ENCODE results near the gene HLA-DRB5. TPM values are rescaled to one million over a fixed set of nuclear protein-coding genes. Genes with fewer than 3 reads are reported as not detected.
"Not testable (repeated sequence)": the region's sequence is repeated elsewhere in the genome, so short reads cannot be mapped to it uniquely, and the experiment has no call there.

The HLA-DRB5 gene
- total RNA-seq, result not detected

DNA sequence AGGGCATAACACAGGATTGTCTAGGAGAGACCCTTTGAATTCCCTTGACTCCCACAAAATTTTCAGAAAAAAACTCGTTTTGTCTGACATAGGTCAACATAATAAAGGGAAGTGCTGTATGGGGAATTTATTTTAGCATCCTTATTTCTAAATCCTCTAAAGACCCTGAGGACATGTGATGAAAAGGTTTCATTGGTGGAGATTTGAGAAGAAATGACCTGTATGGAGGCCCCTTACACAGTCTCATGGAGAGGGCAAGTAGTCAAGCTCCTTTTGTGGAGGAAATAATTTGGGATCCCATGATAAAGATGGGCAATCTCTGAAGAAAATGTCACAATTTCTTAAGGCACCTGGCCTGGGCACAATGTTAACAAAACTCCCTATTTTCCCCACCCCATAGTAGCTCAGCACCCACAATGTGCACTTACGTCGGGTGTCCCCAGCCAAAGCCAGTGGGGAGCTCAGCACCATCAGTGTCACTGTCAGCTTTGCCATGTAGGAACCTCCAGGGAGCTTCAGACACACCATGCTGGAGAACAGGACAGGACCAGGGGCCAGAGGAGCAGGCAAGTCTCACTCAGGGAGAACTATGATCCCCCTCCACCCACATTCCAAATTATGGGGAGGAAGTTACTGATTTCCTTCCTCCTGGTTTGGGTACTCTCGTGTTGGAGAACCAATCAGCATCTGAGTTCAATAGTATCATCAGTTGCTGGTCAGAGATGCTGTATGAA is at the start of gene HLA-DRB5:
HLA-DRB5 (minus strand) TSS at position 591 of the 734 bp plus-strand sequence; CDS start at position 528, 63 bp downstream.
- no peak for DNase-seq

DNA sequence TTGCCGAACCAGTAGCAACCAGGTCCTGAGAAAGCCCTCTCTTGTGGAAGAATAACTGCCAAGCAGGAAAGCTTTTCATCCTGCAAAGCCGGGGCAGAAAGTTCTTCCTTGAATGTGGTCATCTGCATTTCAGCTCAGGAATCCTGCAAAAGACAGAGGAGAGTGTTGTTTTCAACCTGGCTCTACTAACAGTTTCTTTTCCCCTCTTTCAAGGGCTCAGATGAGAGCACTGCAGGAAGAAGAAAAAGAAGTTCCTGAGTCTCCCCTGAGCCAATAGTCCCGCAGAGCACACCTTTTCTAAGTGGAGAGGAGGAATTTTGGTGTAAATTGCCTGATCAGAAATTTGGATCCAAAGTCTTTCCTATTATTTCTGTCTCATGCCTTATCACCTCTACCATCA is 48.9 kb upstream of the HLA-DRB5 start:
- DNase-seq, result no peak

DNA sequence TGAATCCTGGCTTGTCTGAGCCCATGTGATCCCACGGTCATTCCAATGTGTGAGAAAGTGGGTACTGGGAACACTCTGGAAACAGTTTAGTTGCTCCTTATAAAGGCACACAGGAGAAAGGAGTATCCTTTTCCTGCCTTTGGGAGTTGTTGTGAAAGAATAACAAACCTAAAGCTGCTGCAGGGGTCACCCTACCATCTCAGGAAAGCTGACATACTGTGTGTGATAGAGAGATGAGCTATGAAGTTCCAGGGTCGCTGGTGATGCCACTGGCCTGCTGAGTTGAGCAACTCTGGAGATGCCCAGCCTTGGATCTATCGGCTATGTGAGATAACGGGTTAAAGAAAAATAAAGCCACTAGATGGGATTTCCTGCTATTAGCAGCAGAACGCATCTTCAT is 47.4 kb upstream of the HLA-DRB5 start:
- DNase-seq, result not testable (repeated sequence)

DNA sequence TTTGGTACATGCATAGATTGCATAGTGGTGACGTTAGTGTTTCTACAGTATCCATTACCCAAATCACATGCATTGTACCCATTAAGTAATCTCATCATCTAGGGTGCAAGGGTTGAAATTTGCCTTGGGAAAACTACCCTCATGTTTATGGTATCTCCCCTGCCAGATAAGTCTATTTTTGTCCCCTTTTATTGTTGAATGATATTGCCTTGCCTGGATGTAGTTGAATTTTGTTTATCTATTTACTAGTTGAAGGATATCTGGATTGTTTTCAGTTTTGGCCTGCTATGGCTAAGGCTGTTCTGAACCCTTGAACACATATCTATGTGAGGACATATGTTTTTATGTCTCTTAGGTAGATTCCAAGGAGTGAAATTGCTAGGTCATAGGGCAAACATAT is 46.2 kb upstream of the HLA-DRB5 start:
- no peak for DNase-seq

DNA sequence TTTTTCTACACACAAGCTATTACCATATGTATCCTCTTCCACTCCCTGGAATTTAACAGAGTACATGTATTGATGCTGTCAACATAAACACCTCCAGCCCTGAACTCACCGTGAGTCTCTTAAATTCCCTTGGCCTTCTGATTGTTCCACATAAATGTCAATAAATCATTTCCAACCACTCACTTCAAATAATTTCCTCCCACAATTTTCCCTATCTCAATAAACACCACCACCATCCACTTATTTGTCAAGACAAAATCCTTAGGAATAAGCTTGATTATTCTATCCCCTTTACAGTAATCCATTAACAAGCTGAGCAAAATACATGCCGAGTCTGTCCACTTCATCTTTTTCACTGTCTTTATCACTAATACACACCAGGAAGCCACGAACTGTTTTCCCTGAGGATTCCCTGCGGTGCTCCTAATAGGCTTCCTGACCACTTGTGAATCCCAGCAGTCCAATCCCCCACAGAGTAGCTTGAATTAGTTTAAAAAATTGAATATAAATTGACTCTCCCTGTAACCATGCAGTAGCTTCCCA is 40.3 kb upstream of the HLA-DRB5 start:
- DNase-seq, result no peak

DNA sequence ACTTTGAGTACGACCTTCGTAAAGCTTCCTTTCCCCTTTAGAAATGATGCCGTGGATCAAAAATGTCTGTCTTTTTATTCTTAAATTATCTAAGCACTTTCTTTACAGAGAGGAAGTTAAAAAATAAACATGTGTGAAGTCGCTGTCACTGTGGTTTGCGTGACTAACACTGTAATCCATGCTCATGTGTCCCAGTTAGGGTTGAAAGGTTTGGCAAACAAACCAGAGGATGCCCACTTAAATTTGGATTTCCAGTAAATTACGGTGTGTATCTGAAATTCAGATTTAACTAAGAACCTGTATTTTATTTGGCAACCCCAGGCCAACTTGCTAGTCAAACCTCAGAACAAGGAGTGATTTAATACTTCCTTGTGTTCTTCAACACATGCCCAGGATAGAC is 38.5 kb upstream of the HLA-DRB5 start:
- DNase-seq, result no peak

DNA sequence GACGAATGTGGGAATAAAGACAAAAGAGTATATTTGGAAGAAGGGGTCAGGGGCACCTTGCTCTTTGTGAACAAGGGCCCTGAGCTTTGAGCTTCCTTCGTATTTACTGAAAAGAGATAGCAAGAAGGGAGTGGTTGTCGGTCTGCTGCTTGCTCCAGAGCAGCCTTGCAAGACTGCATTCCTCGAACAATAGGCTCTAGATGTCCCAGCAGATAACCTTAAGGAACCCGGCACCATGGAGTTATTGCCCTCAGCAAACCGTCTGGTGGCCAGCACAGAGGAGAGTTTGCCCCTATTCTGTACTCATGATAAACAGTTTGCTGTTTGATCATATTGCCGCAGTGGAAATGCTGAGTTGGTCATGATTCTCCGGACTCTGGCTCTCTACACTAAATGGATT is 36.9 kb upstream of the HLA-DRB5 start:
- DNase-seq, result no peak

DNA sequence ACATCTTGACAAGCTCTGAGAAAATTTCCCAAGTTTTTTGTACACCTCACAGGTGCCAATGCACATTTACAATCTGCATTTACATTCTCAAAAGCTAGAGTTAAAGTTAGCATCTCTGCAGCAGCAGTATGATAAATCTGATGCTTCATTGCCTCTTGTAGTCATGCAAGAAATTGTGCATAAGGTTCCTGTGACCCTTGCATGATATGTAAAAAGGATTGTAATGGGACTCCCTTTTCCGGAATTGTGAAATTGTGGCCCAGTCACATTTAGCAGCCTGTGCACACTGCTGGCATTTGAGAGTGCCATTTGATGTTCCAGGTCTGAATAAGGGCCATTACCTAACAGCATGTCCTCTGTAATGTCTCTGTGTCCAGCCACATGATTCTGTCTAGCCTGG is 35.4 kb upstream of the HLA-DRB5 start:
- DNase-seq, result no peak

DNA sequence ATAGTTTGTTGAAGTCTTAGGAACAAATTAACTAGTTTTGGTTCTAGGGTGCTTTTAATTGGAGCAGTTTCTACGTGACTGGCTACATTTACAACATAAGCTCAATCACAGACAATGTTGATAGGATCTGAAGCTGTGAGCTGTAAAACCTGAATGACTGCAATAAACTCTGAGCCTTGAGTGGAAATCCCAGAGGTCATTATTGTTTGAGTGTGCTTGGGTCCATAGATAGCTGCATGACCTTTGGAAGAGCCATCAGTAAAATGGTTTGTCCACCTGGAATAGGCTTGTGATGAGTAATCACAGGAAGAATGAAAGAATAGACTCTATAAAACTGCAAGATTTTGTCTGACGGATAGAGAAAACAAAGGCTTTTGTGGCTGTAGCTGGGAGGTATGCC is 32.9 kb upstream of the HLA-DRB5 start:
- no peak for DNase-seq

DNA sequence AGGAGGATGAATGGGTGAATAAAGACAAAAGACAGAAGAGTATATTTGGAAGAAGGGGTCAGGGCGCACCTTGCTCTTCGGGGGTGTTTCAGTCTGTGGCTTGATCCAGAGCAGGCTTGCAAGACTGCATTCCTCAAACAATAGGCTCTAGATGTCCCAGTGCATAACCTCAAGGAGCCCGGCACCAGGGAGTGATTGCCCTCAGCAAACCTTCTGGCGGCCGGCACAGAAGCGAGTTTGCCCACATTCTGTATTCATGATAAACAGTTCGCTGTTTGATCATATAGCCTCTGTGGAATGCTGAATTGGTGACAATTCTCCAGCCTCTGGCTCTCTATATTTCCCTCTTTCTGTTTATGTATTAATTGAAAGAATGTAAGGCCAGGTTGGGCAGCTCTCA is 29.7 kb upstream of the HLA-DRB5 start:
- DNase-seq, result no peak

DNA sequence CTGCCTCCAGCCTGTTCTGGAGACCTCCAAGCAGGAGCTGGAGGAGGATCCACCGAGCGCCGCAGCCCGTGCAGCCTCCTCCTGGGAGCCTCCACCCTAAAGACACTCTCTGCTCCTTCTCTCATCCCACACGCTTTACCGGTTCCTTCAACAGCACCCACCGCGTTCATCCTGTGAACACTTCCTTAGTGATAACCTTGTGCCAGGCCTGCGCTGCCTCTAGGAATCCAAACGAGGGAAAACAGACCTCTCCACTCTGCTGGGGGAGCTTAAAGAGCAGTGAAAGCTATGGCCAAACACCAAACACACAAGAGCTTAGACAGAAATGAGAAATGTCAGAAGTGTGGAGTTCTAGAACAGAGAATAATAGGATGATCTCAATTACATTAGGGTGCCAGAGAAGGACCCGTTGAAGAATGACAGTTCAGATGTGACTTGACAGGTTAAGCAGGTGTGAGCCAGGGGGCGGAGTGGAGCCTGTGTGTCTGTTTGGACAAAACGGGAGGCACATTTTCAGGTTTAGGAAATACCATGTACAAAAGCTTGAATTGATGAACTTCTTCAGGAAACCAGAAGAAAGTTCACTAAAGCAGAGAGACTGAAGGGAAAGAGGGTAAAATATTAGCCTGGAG is 28.5 kb upstream of the HLA-DRB5 start:
- no peak for DNase-seq

DNA sequence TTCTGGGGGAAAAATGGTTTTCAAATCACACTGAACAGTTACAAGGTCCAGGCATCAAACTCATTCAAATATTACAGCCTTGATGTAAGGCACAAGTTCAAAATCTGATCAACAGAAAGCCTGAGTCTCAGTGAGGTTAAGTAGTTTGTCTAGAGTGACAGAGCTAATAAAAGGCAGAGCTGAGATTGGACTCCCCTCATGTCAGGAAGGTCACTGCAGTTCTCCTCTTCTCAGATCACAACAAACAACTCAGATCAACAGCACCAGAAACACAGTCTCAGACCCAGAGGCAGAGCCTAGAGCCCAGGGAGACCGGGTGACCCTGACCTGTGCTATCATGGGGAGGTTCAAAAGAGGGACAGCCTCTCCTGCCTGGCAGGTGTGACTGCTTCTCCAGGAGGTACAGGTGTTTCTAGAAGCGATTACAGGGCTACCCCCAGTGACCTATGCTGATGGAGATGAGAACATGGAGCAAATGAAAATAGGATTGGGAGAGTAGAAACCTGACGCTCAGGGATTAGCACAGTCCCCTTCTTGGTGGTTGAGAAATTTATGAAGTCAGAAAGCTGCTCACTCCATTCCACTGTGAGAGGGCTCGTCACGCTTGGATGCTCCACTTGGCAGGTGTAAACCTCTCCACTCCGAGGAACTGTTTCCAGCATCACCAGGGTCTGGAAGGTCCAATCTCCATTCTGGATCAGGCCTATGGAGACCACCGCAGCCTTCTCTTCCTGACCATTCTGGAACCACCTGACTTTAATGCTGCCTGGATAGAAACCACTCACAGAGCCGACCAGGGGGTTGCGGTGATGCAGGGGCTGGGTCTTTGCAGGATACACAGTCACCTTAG is 24.3 kb upstream of the HLA-DRB5 start:
- no peak for DNase-seq

DNA sequence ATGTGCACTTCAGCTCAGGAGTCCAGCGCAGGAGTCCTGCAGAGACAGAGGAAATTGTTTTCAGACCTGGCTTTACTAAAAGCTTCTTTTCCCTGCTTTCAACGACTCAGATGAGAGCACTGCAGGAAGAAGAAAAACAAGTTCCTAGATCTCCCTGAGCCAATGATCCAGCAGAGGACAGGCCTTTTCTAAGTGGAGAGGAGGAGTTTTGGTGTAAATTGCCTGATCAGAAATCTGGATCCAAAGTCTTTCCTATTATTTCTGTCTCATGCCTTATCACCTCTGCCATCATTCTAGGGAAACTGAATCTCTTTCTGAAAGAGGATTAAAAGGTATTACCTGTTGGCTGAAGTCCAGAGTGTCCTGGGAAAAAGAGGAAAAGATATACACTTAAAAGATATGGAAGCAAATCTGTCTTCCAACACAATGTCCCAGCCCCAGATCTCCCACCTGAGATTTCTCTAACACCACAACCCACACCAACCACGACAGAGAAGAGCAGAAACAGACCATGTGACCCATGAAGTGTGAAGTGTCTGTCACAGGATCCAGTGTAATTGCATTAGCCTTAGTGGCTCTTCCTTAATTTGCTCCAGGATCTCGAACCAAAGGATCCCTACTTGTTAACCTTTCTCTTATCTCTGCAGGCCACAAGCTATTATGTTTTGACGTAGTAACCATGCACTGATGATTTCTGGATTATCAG is 23.1 kb upstream of the HLA-DRB5 start:
- no peak for DNase-seq

DNA sequence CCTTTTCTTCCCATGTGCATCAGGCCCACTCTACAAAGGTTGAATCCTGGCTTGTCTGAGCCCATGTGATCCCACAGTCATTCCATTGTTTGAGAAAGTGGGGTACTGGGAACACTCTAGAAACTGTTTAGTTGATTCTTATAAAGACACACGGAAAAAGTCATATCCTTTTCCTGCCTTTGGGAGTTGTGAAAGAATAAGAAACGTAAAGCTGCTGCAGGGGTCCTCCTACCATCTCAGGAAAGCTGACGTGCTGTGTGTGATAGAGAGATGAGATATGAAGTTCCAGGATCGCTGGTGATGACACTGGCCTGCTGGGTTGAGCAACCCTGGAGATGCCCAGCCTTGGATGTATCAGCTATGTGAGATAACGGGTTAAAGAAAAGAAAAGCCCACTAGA is 21.3 kb upstream of the HLA-DRB5 start:
- DNase-seq, result no peak

DNA sequence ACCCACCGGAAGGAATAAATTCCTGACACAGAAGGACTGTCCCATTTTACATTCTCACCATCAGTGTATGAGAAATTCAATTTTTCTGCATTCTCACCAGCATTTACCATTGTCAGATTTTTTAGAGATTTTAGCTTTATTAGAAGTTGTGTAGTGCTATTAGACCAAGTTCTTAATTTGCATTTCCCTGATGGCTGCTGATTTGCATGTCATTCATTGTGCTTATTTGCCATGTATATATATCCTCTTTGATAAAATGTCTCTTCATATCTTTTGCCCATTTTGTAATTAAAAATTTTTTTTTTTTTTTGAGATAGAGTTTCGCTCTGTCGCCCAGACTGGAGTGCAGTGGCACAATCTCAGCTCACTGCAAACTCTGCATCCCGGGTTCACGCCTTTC is 9.8 kb upstream of the HLA-DRB5 start:
- no peak for DNase-seq

DNA sequence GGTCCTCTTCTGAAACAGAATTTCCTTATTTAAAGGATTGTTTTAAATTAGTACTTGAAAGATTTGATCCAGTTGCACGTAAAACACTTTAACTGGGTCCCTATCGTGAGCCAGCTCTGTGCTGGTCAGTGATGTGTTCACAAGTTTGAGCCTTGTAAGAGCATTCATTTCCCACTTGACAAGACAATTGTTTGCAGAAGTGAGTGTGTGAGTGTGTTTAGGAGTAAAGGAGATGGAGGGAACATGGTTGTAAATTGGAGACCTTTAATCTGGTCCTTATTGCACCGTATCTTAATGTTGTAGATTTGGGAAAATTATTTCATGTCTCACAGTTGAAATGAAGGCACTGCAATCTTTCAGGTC is 325 bp upstream of the HLA-DRB5 start:
- DNase-seq, result not testable (repeated sequence)

DNA sequence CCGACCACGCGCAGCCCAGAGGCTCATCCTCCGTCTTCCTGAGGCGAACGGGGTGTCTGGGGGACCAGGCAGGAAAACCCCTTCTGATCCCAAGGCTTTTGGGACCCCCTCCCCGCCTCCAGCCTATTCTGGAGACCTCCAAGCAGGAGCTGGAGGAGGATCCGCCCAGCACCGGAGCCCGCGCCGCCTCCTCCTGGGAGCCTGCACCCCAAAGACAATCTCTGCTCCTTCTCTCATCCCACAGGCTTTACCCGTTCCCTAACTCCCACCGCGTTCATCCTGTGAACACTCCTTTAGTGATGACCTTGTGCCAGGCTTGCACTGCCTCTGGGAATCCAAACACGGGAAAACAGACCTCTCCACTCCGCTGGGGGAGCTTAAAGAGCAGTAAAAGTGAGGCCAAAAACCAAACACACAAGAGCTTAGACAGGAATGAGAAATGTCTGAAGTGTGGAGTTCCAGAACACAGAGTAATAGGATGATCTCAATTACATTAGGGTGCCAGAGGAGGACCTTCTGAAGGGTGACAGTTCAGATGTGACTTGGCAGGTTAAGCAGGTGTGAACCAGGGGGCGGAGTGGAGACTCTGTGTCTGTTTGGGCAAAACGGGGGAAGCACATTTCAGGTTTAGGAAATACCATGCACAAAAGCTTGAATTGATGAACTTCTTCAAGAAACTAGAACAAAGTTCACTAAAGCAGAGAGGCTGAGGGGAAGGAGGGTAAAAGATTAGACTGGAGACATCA is 7.6 kb downstream of the HLA-DRB5 start:
- DNase-seq, result no peak

DNA sequence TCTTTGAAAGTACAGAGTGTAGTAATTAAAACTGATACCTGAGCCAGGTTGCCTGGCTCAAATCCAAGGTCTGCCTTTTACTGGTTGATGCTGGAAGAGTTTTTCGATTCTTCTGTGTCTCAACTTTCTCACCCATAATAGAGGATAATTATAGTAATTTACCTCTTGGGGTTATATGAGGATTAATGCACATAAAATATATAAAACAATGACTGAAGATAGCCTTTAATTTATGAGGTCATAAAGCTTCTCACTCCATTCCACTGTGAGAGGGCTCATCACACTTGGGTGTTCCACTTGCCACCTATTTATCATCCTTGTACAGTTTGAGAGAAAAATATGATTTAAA is 10.2 kb downstream of the HLA-DRB5 start:
- no peak for DNase-seq

DNA sequence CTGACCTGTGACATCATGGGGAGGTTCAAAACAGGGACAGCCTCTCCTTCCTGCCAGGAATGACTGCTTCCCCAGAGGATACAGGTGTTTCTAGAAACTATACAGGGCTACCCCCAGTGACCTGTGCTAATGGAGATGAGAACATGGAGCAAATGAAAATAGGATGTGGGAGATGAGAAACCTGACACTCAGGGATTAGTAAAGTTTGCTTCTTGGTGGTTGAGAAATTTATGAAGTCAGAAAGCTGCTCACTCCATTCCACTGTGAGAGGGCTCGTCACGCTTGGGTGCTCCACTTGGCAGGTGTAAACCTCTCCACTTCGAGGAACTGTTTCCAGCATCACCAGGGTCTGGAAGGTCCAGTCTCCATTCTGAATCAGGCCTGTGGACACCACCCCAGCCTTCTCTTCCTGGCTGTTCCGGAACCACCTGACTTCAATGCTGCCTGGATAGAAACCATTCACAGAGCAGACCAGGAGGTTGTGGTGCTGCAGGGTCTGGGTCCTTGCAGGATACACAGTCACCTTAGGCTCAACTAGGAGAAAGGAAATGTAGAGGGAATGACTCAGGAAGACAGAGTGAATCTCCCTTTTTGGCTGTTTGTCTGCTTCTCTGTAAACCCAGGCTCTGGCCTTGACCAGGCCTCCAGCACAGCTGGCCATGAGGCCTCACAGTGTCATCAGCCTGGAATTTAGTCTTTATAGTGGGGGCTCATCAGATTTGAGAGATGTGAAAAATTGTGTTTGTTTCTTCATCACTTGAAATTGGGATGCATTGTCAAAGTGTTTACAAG is 10.8 kb downstream of the HLA-DRB5 start:
- no peak for DNase-seq

DNA sequence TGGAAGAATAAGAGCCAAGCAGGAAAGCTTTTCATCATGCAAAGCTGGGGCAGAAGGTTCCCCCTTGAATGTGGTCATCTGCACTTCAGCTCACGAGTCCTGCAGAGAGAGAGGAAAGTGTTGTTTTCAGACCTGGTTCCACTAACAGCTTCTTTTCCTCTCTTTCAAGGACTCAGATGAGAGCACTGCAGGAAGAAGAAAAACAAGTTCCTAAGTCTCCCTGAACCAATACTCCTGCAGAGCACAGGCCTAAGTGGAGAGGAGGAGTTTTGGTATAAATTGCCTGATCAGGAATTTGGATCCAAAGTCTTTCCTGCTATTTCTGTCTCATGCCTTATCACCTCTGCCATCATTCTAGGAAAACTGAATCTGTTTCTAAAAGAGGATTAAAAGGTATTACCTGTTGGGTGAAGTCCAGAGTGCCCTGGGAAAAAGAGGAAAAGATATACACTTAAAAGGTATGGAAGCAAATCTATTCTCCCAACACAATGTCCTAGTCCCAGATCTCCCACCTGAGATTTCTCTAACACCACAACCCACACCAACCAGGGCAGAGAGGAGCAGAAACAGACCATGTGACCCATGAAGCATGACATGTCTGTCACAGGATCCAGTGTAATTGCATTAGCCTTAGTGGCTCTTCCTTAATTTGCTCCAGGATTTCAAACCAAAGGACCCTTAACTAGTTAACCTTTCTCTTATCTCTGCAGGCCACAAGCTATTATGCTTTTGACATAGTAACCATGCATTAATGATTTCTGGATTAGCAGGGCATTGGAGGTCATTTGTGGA is 12.2 kb downstream of the HLA-DRB5 start:
- no peak for DNase-seq

All from occipital lobe (tissue), 2 donors.